Uterus (tissue), 4 donors: ENCODE measurements around the gene RAB40AL. TPM values are rescaled to one million over a fixed set of nuclear protein-coding genes. Genes with fewer than 3 reads are reported as not detected.
A peak's percentile ranks its signal among the peaks of the same experiment; 100 is the strongest.
"Not testable (repeated sequence)": the region's sequence is repeated elsewhere in the genome, so short reads cannot be mapped to it uniquely, and the experiment has no call there.

ENCODE experiments used
- DNase-seq, 2 donors: peaks; one replicate each; pipeline ENCODE4 v3.0.0-alpha.2; 2019 to 2020
- H3K27ac ChIP-seq, 2 donors: fragments of 200-600 bp; sonication (generic); 1 replicate in 1 of 2; 2 replicates in 1 of 2; pipeline ENCODE4 v1.5.1; 2016 to 2018
- H3K27me3 ChIP-seq, 2 donors: fragments of 200-600 bp; sonication (generic); one replicate each; pipeline ENCODE4 v1.5.1; 2018 to 2019; ENCODE audit warnings: control low read depth in 1 of 2
- H3K36me3 ChIP-seq, 2 donors: fragments of 200-600 bp; sonication (generic); one replicate each; pipeline ENCODE4 v1.5.1; 2019; ENCODE audit warnings: control low read depth in 1 of 2
- H3K4me1 ChIP-seq, 2 donors: fragments of 200-600 bp; sonication (generic); one replicate each; pipeline ENCODE4 v1.5.1; 2018 to 2019; ENCODE audit warnings: control low read depth in 1 of 2
- H3K4me3 ChIP-seq, 2 donors: fragments of 200-600 bp; sonication (generic); 1 replicate in 1 of 2; 2 replicates in 1 of 2; pipeline ENCODE4 v1.5.1; 2018 to 2019; ENCODE audit warnings: mild to moderate bottlenecking in 1 of 2
- H3K9me3 ChIP-seq, 2 donors: fragments of 200-600 bp; sonication (generic); one replicate each; pipeline ENCODE4 v1.5.1; 2019; ENCODE audit warnings: control low read depth in 1 of 2
- CTCF ChIP-seq, 4 experiments: fragments of 200-600 bp in 2 of 4; fragments of 450-650 bp in 2 of 4; sonication (generic) in 2 of 4; IDR thresholded peaks; one replicate each; pipeline ENCODE4 v1.5.1; 2016 to 2019; ENCODE audit warnings: antibody characterized with exemption in 4 of 4, mild to moderate bottlenecking in 2 of 4, moderate library complexity in 1 of 4
- POLR2A ChIP-seq, 2 donors: fragments of 450-650 bp; IDR thresholded peaks; one replicate each; pipeline ENCODE4 v1.6.1; 2016; ENCODE audit warnings: antibody characterized with exemption in 2 of 2, mild to moderate bottlenecking in 1 of 2, moderate library complexity in 1 of 2
- intact Hi-C: fragments of 100-400 bp; cut with DNase I; formaldehyde crosslinking; loops from one replicate; pipeline ENCODE4 v1.15.1; 2023; ENCODE audit warnings: low total_unique reads
- total RNA-seq, 4 donors: library from RNA; depleted of rRNA in 3 of 4; stranded (reverse); fragments of >200 nt in 3 of 4; gene quantifications; one replicate each; pipeline versions ENCODE4 v1.1.0 to v1.2.4, GENCODE V29; 2014 to 2023
- donor health status: DM: yes; HTN: yes; CAD: no.

The RAB40AL gene, protein sequence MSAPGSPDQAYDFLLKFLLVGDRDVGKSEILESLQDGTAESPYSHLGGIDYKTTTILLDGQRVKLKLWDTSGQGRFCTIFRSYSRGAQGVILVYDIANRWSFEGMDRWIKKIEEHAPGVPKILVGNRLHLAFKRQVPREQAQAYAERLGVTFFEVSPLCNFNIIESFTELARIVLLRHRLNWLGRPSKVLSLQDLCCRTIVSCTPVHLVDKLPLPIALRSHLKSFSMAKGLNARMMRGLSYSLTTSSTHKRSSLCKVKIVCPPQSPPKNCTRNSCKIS
- total RNA-seq, result 1 to 10 TPM in 2 of 4 donors, not detected in 2; 1.5 to 2.9 TPM

- H3K36me3 ChIP-seq, H3K9me3 ChIP-seq, H3K4me1 ChIP-seq, H3K4me3 ChIP-seq, H3K27ac ChIP-seq, H3K27me3 ChIP-seq, intact Hi-C loops, DNase-seq: not testable (repeated sequence)
Observed at GRCh38 chrX:102936972-102937371, at the start of gene RAB40AL. RAB40AL (plus strand) TSS chrX:102937272; CDS start chrX:102937319, 47 bp downstream.

- no peak overlapping the region for H3K4me3 ChIP-seq
- H3K9me3 ChIP-seq, result no peaks in the 10 kb centered on the region
- no peaks in the 10 kb centered on the region for H3K27me3 ChIP-seq
- H3K36me3 ChIP-seq, result no peaks in the 10 kb centered on the region
- no peak for TF ChIP-seq CTCF (IDR thresholded peaks at IDR 0.05)
- no peak for TF ChIP-seq POLR2A (IDR thresholded peaks at IDR 0.05)
- no peak overlapping the region for H3K27ac ChIP-seq
- H3K4me1 ChIP-seq, result no peaks in the 10 kb centered on the region
- no peak for DNase-seq
- intact Hi-C loops, result no loop called here
Observed at GRCh38 chrX:102887687-102888086, 49.4 kb upstream of the RAB40AL start.

DNA sequence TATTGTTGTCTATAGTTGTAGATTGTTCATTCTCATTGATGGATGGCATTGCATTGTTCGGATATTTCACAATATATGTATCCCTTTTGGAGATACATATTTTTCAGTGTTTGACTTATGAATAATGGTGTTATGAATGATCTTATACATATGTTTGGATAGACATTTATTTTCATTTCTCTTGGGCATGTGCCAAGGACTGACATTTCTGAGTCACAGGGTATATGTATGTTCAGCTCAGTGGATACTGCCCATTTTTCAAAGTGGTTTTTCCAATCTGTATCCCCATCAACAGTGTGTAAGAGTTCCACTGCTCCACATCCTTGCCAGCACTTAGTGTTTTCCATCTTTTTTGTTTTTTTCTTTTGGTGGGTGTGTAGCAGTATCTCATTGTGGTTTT, 45.0 kb upstream of the RAB40AL start:
- intact Hi-C loops, result no loop called here
- no peaks in the 10 kb centered on the region for H3K27me3 ChIP-seq
- no peaks in the 10 kb centered on the region for H3K36me3 ChIP-seq
- H3K9me3 ChIP-seq, result no peaks in the 10 kb centered on the region
- H3K27ac ChIP-seq, result no peak overlapping the region
- no peak overlapping the region for H3K4me3 ChIP-seq
- DNase-seq, result no peak
- H3K4me1 ChIP-seq, result no peaks in the 10 kb centered on the region
- TF ChIP-seq POLR2A (IDR thresholded peaks at IDR 0.05) (no peak), CTCF (IDR thresholded peaks at IDR 0.05) (no peak)

DNA sequence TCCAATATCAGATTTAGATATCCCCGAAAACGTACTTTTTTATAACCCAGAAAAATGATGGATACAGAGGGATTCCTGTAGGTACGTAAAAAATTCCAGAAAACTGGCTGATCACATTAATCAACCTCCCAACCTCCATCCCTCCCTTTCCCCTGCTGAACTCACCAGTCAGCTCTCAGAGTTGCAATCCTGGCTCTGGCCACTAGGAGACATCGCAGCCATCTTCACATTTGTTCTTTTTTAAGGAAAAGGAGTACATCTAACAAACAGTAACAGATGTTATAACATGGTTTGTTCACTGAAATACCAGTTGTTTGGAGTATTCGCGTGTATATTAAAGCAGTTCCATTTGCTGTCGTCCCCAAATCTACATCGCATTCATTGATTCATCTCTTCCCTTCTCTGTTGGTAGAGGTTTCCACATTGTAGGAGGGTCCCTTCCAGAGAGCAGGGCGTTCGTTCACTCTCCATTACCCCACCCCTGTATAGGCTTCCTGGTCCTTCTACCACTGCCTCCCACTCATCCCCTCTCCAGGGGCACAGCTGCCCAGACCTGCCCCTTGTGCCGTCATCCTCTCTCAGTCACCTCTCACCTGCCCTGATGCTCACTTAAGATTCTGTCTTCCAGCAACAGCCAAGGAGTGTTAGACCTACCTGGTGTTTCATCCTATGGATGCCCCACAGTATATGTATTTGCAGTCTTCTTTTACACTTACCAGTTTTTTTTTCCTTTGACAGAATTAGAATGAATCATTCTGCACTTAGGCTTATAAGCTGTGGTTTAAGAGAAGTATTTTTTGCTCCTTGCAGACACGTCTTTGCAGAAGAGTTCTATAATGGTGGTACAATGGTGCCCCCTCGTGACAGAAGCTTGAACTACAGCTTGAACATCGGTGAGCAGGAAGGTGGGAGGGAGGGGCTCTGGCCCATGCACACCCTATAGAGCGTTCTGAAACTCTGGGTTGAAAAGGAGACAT, 36.8 kb upstream of the RAB40AL start:
- Histone ChIP-seq H3K27ac (no peak overlapping the region), H3K9me3 (no peaks in the 10 kb centered on the region), H3K4me1 (no peaks in the 10 kb centered on the region), H3K36me3 (no peaks in the 10 kb centered on the region), H3K27me3 (no peaks in the 10 kb centered on the region), H3K4me3 (no peak overlapping the region)
- DNase-seq, result peak; percentile 43 to 44
- intact Hi-C loops, result no loop called here
- TF ChIP-seq POLR2A (IDR thresholded peaks at IDR 0.05), result no peak
- peak; percentile 42 to 49 (median 45) for TF ChIP-seq CTCF (IDR thresholded peaks at IDR 0.05)

- Histone ChIP-seq H3K36me3 (no peaks in the 10 kb centered on the region), H3K4me1 (no peaks in the 10 kb centered on the region), H3K4me3 (no peak overlapping the region), H3K9me3 (no peaks in the 10 kb centered on the region), H3K27ac (no peak overlapping the region), H3K27me3 (no peaks in the 10 kb centered on the region)
- intact Hi-C loops, result no loop called here
- DNase-seq, result no peak
- TF ChIP-seq POLR2A (IDR thresholded peaks at IDR 0.05) (no peak), CTCF (IDR thresholded peaks at IDR 0.05) (no peak)
Observed at GRCh38 chrX:102902355-102902754, 34.7 kb upstream of the RAB40AL start.
